Amygdala (tissue), 56 donors: ENCODE measurements around the gene LCN1.
"Not testable (repeated sequence)": the region's sequence is repeated elsewhere in the genome, so short reads cannot be mapped to it uniquely, and the experiment has no call there.

ENCODE experiments used
- DNase-seq, 56 donors: peaks; one replicate each; lab custom pipeline; 2025; lab: John Stamatoyannopoulos, UW

The LCN1 gene

GRCh38 chr9:135543262-135543894, 22.1 kb downstream of the LCN1 start:
- DNase-seq, result not testable (repeated sequence)

DNA sequence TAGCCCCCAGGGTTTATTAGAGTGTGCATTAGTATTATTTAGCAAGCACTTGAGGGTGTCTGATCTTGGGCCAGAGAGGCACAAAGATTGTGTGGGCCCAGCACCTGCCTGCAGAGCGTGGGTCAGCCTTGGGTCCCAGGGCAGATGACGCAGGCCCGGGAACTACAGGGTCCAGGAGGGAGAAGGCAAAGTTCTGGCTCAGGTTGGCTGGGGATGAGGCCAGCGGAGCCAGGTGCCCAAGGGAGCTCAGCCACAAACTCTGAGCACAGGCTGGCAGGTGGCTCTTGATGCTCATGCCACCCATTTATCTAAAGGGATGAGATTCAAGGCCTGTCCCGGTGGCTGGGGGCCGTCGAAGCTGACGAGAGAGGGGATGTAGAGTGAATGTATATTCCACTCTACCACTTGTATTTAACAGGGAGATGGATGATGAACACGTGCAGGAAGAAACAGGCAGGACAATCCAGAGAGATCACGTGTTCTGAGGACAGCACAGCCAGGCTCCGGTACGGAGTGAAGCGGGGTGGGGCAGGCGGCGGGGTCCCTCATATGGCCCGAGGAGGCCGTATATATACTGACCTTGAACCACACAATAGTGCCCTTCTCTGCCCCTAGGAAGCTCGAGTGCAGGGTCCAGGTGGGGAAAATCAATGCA, 23.9 kb downstream of the LCN1 start:
- no peak for DNase-seq

DNA sequence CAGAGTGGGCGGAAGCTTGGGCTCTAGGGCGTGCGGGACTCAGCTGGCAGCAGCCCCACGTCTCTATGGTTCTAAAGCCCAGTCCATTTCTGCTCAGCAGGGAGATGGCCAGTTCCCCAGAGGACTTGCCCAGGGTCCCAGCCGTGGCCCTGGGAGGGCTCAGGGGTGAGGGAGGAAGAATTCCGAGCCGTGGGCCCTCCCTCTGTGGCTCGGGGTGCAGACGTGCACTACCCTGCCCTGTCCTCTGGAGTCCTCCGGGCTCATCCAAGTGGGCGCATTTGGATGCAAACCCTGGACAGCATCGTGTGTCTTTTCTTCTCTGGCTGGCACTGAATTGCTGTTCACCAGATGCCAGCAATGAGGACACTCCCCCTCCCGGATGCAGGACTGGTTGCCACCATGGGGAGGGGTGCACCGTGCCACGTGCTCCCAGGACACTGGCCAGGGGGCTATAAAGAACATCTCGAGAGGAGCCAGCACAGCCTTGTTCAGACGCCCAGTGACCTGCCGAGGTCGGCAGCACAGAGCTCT, 24.5 kb downstream of the LCN1 start, which contains the start of gene OBP2A:
OBP2A (plus strand) TSS at position 481 of the 531 bp plus-strand sequence. CDS start 55 bp downstream, outside the sequence.
- not testable (repeated sequence) for DNase-seq

DNA sequence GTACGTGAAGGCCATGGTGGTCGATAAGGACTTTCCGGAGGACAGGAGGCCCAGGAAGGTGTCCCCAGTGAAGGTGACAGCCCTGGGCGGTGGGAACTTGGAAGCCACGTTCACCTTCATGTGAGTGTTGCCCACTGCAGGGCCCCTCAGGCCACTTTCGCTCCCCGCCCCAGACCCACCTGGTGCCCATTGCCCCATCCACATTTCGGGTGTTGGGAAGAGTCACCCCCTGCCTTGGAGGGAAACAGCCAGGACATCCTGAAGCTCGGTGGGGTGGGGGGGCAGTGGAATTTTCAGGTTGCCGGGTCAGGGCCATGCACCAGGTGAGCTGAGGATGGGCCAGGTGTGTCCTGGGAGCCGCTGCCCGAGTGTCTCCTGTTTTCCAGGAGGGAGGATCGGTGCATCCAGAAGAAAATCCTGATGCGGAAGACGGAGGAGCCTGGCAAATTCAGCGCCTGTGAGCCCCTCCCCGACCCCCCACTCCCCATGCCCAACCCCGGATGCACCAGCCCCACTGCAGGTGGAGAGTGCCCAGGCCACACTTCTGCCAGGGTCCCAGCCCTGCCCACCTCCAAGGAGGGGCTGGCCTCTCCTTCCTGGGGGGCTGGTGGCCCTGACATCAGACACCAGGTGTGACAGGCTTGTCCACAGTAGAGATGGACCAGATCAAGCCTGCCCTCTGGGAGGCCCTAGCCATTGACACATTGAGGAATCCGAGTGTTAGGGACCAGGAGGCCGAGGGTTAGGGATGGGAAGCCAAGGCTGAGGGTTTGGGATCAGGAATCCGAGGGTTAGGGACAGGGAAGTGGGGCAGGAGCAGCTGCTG, 25.8 kb downstream of the LCN1 start:
- DNase-seq, result not testable (repeated sequence)

GRCh38 chr9:135547756-135548736, 26.8 kb downstream of the LCN1 start:
- no peak for DNase-seq

- DNase-seq, result not testable (repeated sequence)
Measured at GRCh38 chr9:135549478-135550343, 28.5 kb downstream of the LCN1 start.

GRCh38 chr9:135550344-135550918, 29.2 kb downstream of the LCN1 start:
- DNase-seq, result no peak

- DNase-seq, result no peak
Measured at GRCh38 chr9:135551031-135551430, 29.8 kb downstream of the LCN1 start.

GRCh38 chr9:135551456-135551855, 30.2 kb downstream of the LCN1 start:
- no peak for DNase-seq

DNA sequence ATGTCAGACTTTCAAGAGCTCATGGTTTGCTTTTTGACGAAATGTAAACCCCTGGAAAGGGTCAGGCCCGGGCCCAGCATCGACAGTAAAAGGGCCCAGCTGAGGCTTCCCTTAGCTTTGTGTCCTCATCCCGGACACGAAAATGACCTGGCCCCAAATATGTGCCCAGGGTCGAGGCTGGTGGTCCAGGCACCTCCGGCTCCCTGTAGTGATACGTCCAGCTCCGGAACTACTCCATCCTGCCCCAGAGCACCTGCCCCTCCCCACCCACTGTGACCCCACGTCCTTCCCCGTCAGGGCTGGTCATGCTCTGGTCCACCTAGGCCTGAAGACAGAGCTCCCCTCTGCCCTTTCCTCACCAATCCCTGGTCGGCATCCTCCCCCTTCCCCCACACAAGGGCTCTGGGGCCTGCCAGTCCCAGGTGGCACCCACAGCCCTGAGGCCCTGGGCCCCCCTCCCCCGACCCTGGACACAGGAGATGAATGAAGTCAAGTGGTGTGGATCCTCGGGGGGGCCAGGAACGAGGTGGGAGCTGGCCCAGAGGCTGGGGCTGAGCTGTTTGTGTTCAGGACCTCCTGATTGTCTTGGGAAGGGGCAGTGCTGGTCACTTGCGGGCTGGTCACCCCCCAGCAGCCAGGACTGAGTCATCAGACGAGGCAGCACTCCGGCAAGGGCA, 30.9 kb downstream of the LCN1 start:
- no peak for DNase-seq

- no peak for DNase-seq
Measured at GRCh38 chr9:135552698-135553171, 31.5 kb downstream of the LCN1 start.

GRCh38 chr9:135554718-135555117, 33.5 kb downstream of the LCN1 start:
- DNase-seq, result no peak

- no peak for DNase-seq
Measured at GRCh38 chr9:135555203-135555602, 34.0 kb downstream of the LCN1 start.

DNA sequence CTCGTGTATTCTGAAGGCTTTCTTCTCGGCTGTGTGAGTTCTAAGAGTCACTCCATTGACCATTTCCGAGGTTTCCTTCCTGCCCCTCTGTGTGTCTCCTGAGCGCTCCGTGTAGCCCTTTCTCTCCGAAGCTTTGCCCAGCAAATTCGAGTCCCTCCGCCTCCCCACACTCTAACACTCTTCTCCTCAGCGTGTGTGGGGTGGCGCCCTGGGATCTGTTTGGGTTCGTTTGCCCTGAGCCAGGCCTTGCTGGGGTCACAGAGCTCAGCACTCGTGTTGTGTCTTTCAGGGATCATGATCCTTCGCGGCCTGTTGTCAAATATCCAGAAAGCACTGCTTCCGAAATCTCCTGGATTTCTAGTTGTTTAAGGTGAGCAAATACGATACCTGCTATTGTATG, 34.7 kb downstream of the LCN1 start:
- no peak for DNase-seq

- DNase-seq, result no peak
Measured at GRCh38 chr9:135559606-135560005, 38.4 kb downstream of the LCN1 start.

DNA sequence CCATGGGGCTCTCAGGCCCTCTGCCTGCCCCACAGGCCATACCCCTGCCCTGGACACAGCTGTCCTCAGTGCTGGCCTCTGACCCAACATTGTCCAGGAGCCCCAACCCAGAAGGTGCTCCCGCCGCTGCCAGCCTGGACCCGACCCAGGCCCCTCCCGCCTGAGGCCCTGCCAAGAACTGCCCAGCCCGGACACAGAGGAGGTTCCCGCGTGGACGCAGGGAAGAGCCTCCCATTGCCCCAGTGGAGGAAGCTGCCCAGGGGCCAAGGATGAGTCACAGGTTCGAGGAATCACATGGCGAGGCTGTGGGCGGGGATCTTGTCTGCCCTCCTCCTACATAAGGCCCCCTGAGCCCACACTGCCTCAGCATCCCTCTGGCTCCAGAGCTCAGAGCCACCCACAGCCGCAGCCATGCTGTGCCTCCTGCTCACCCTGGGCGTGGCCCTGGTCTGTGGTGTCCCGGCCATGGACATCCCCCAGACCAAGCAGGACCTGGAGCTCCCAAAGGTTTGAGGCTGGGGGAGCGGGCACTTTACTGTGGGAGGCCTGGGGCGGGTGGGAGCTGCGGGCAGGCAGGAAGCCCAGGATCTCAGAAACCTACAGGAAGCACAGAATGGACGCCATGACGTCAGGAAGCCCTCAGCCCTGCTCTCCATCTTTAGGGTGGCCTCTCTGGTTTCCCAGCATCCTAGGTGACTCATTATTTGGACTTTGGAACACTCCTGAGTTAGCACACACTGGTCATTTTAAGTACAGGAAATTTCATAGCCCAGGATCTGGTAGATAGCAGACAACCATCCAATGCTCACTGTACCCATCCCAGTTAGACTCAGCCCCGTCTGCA, 40.4 kb downstream of the LCN1 start, which contains the start of gene PAEP:
PAEP (plus strand) TSS at position 366 of the 844 bp plus-strand sequence.
- no peak for DNase-seq

GRCh38 chr9:135562235-135562745, 41.0 kb downstream of the LCN1 start:
- DNase-seq, result no peak
